CD14-positive monocyte (primary cell): ENCODE data around the gene PHLDB3. TPM values are rescaled to one million over a fixed set of nuclear protein-coding genes. Genes with fewer than 3 reads are reported as not detected.
A peak's percentile ranks its signal among the peaks of the same experiment; 100 is the strongest.

Source experiments
- DNase-seq, 3 donors: peaks; one replicate each; pipeline ENCODE4 v3.0.0-alpha.2; 2011 to 2022
- H2AFZ ChIP-seq: 2 replicates; pipeline ENCODE4 v1.6.0; 2012; ENCODE audit warnings: mild to moderate bottlenecking, low read depth, low read length, inconsistent platforms; ENCODE audit not compliant: insufficient read depth, poor library complexity, severe bottlenecking
- H3K27ac ChIP-seq, 2 donors: 1 replicate in 1 of 2; 2 replicates in 1 of 2; pipeline ENCODE4 v1.5.1; 2012 to 2013; ENCODE audit warnings: low read length in 2 of 2, control low read depth in 1 of 2, inconsistent platforms in 1 of 2, low read depth in 1 of 2, mild to moderate bottlenecking in 1 of 2
- H3K27me3 ChIP-seq, 2 donors: one replicate each; pipeline versions ENCODE4 v1.6.0 to v1.6.1; 2011 to 2013; ENCODE audit warnings: low read length in 2 of 2; ENCODE audit not compliant: control insufficient read depth in 2 of 2, insufficient read depth in 2 of 2
- H3K36me3 ChIP-seq, 2 donors: replicated peaks in 1 of 2; 1 replicate in 1 of 2; 2 replicates in 1 of 2; pipeline versions ENCODE4 v1.5.1 to v1.6.1; 2012 to 2013; ENCODE audit warnings: low read length in 2 of 2, control low read depth in 1 of 2, inconsistent platforms in 1 of 2, mild to moderate bottlenecking in 1 of 2; ENCODE audit not compliant: insufficient read depth in 2 of 2, control insufficient read depth in 1 of 2
- H3K4me1 ChIP-seq, 2 donors: 1 replicate in 1 of 2; 2 replicates in 1 of 2; pipeline versions ENCODE4 v1.5.1 to v1.6.1; 2012 to 2013; ENCODE audit warnings: low read length in 2 of 2, control low read depth in 1 of 2, inconsistent platforms in 1 of 2, mild to moderate bottlenecking in 1 of 2, moderate library complexity in 1 of 2; ENCODE audit not compliant: insufficient read depth in 2 of 2, control insufficient read depth in 1 of 2
- H3K4me2 ChIP-seq: replicated peaks from 2 replicates; pipeline ENCODE3; 2012; ENCODE audit warnings: low read length, moderate library complexity, mild to moderate bottlenecking; ENCODE audit not compliant: poor library complexity, severe bottlenecking; ENCODE audit errors: extremely low read depth
- H3K4me3 ChIP-seq, 3 experiments: fragments of 200-600 bp in 1 of 3; sonication (generic) in 1 of 3; replicated peaks in 1 of 3; 1 replicate in 2 of 3; 2 replicates in 1 of 3; pipeline ENCODE4 v1.5.1; 2011 to 2013; ENCODE audit warnings: low read length in 3 of 3, mild to moderate bottlenecking in 3 of 3, control low read depth in 2 of 3, low read depth in 2 of 3, inconsistent platforms in 1 of 3, moderate library complexity in 1 of 3
- H3K79me2 ChIP-seq: 2 replicates; pipeline ENCODE4 v1.6.0; 2012; ENCODE audit warnings: mild to moderate bottlenecking, control low read depth, inconsistent platforms, low read length, moderate library complexity; ENCODE audit not compliant: insufficient read depth
- H3K9ac ChIP-seq: 2 replicates; pipeline ENCODE4 v1.6.0; 2017; ENCODE audit warnings: low read length, mild to moderate bottlenecking; ENCODE audit not compliant: insufficient read depth, poor library complexity, severe bottlenecking
- H3K9me3 ChIP-seq, 2 donors: replicated peaks in 1 of 2; 1 replicate in 1 of 2; 2 replicates in 1 of 2; pipeline versions ENCODE4 v1.5.1 to v1.6.1; 2012 to 2013; ENCODE audit warnings: low read length in 2 of 2, control low read depth in 1 of 2; ENCODE audit not compliant: control insufficient read depth in 1 of 2, insufficient read depth in 1 of 2
- H4K20me1 ChIP-seq: 2 replicates; pipeline ENCODE4 v1.6.0; 2012; ENCODE audit warnings: mild to moderate bottlenecking, low read length, control low read depth, moderate library complexity; ENCODE audit not compliant: insufficient read depth
- H3K27ac Mint-ChIP-seq, 7 donors: one replicate each; pipeline ENCODE4 v1.8.0; 2020; ENCODE audit warnings: mild to moderate bottlenecking in 7 of 7, mixed read lengths in 7 of 7, moderate library complexity in 6 of 7, inconsistent platforms in 2 of 7
- H3K27me3 Mint-ChIP-seq, 3 donors: one replicate each; pipeline ENCODE4 v1.8.0; 2021 to 2022; ENCODE audit warnings: low read depth in 3 of 3, mild to moderate bottlenecking in 3 of 3, mixed read lengths in 3 of 3, moderate library complexity in 3 of 3, inconsistent platforms in 1 of 3
- H3K36me3 Mint-ChIP-seq, 2 donors: one replicate each; pipeline ENCODE4 v1.8.0; 2020; ENCODE audit warnings: mixed read lengths in 2 of 2, inconsistent platforms in 1 of 2, mild to moderate bottlenecking in 1 of 2
- H3K4me1 Mint-ChIP-seq: one replicate; pipeline ENCODE4 v1.8.0; 2020; ENCODE audit warnings: mild to moderate bottlenecking, mixed read lengths
- H3K4me3 Mint-ChIP-seq, 2 donors: one replicate each; pipeline ENCODE4 v1.8.0; 2020; ENCODE audit warnings: mild to moderate bottlenecking in 2 of 2, mixed read lengths in 2 of 2, moderate library complexity in 1 of 2
- H3K9me3 Mint-ChIP-seq, 7 donors: one replicate each; pipeline ENCODE4 v1.8.0; 2020 to 2022; ENCODE audit warnings: mixed read lengths in 7 of 7, mild to moderate bottlenecking in 6 of 7, moderate library complexity in 6 of 7, inconsistent platforms in 2 of 7
- WGBS: methylation state at CpG from one replicate; pipeline ENCODE4 v1.1.5; 2013; ENCODE audit warnings: missing lambda C conversion rate; ENCODE audit not compliant: insufficient coverage; 5-methylcytosine and 5-hydroxymethylcytosine counted together
- intact Hi-C, 2 donors: fragments of 100-400 bp; cut with micrococcal nuclease; formaldehyde crosslinking; loops; one replicate each; pipeline versions ENCODE4 v1.15.0 to v1.15.1; 2023
- polyA plus RNA-seq, 3 donors: library from polyadenylated mRNA; depleted of rRNA in 1 of 3; unstranded in 2 of 3; stranded (reverse) in 1 of 3; fragments of 300-500 nt in 2 of 3; fragments of >200 nt in 1 of 3; fragmentation: Illumina TruSeq in 2 of 3; gene quantifications; 1 replicate in 2 of 3; 2 replicates in 1 of 3; pipeline ENCODE4 v1.2.3, GENCODE V29; 2012 to 2021
- TF ChIP-seq, protein P1 (sequence below): fragments of 200-600 bp; IDR thresholded peaks from one replicate; pipeline ENCODE4 v1.8.0; 2022; ENCODE audit warnings: antibody characterized with exemption, mild to moderate bottlenecking

Gene PHLDB3
- polyA plus RNA-seq, 3 donors, result 1.4 to 3.4 (median 1.7) TPM

DNA sequence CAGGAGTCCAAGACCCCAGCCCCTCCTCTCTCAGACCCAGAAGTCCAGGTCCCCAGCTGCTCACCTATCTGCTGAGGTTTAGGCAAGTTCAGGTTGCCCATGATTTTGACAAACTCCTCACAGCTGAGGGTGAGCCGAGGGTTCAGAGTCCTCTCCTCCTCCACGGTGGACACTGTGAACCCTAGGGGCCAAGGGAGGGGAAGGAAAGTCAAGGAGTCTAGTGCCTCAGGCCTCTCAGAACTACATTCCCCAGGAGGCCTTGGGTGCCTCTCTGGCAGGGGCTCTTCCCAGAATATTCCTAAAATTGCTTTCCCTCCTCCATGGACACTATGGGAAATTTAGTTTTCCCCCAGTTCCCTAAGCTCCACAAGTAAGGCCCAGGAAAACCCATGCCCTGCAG, 3.3 kb upstream of the PHLDB3 start:
- Histone ChIP-seq H3K4me2 (no peak overlapping the region), H3K27ac (no peak overlapping the region), H3K27me3 (no peaks in the 10 kb centered on the region), H3K79me2 (no peaks in the 10 kb centered on the region), H3K9ac (no peak overlapping the region), H4K20me1 (no peaks in the 10 kb centered on the region), H3K4me1 (peaks cover 14 to 25% of the 10 kb centered on the region in 2 donors), H3K9me3 (no peaks in the 10 kb centered on the region), H3K4me3 (no peak overlapping the region), H3K36me3 (peaks cover 37 to 55% of the 10 kb centered on the region in 2 donors), H2AFZ (no peak overlapping the region)
- intact Hi-C loops, result loop anchor here in 1 of 2 donors (5.0 kb wide), 1 partner anchor 61 kb away; no protein-coding TSS in a partner anchor
- peak overlapping the region in 1 of 7 donors; percentile 5 for H3K27ac Mint-ChIP-seq
- no CpG with 5 or more reads among the region's 2 CpGs for WGBS
- H3K4me3 Mint-ChIP-seq, result no peak overlapping the region
- no peak for DNase-seq
- H3K36me3 Mint-ChIP-seq, result peaks cover 48 to 65% of the 10 kb centered on the region in 2 donors
- H3K27me3 Mint-ChIP-seq, result peaks cover 2 to 6% (median 5%) of the 10 kb centered on the region in 3 donors
- TF ChIP-seq, protein P1, sequence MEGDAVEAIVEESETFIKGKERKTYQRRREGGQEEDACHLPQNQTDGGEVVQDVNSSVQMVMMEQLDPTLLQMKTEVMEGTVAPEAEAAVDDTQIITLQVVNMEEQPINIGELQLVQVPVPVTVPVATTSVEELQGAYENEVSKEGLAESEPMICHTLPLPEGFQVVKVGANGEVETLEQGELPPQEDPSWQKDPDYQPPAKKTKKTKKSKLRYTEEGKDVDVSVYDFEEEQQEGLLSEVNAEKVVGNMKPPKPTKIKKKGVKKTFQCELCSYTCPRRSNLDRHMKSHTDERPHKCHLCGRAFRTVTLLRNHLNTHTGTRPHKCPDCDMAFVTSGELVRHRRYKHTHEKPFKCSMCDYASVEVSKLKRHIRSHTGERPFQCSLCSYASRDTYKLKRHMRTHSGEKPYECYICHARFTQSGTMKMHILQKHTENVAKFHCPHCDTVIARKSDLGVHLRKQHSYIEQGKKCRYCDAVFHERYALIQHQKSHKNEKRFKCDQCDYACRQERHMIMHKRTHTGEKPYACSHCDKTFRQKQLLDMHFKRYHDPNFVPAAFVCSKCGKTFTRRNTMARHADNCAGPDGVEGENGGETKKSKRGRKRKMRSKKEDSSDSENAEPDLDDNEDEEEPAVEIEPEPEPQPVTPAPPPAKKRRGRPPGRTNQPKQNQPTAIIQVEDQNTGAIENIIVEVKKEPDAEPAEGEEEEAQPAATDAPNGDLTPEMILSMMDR, result no peak
- no peaks in the 10 kb centered on the region for H3K9me3 Mint-ChIP-seq
- H3K4me1 Mint-ChIP-seq, result peaks cover 21% of the 10 kb centered on the region

DNA sequence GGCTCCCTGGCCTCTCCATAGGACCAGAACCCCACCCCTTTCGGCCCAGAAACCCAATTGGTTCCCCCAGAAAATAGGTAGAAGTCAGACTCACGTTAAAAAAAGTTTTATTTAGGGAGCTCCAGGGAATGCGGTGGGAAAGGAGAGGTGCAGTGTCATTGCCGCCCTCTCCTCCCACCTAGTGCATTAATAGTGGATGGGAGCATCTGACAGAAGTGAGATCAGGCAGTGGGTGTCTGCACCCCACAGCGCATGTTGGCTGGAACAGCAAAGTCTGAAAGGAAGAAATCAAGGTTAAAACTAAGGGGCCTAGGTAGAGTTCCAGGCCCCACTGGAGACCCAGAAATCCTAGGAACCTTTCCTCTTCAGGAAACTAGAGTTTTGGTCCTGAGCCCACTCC, 2.1 kb upstream of the PHLDB3 start:
- peaks cover 40 to 61% of the 10 kb centered on the region in 2 donors for H3K36me3 Mint-ChIP-seq
- intact Hi-C loops, result loop anchor here in 1 of 2 donors (5.0 kb wide), 1 partner anchor 59 kb away; no protein-coding TSS in a partner anchor
- peaks cover 24% of the 10 kb centered on the region for H3K4me1 Mint-ChIP-seq
- H4K20me1 ChIP-seq, result no peaks in the 10 kb centered on the region
- H3K27ac Mint-ChIP-seq, result peak overlapping the region in 1 of 7 donors; percentile 37
- 100% methylated on average over 1 of the region's 5 CpGs for WGBS
- peaks cover 2 to 9% (median 5%) of the 10 kb centered on the region in 3 donors for H3K27me3 Mint-ChIP-seq
- H2AFZ ChIP-seq, result no peak overlapping the region
- H3K9me3 Mint-ChIP-seq, result no peaks in the 10 kb centered on the region
- no peak overlapping the region for H3K27ac ChIP-seq
- peaks cover 36 to 53% of the 10 kb centered on the region in 2 donors for H3K36me3 ChIP-seq
- no peak overlapping the region for H3K4me3 ChIP-seq
- TF ChIP-seq, protein P1, result no peak
- no peaks in the 10 kb centered on the region for H3K9me3 ChIP-seq
- no peaks in the 10 kb centered on the region for H3K79me2 ChIP-seq
- H3K9ac ChIP-seq, result no peak overlapping the region
- H3K4me3 Mint-ChIP-seq, result no peak overlapping the region
- no peak for DNase-seq
- peaks cover 18 to 28% of the 10 kb centered on the region in 2 donors for H3K4me1 ChIP-seq
- no peaks in the 10 kb centered on the region for H3K27me3 ChIP-seq
- H3K4me2 ChIP-seq, result no peak overlapping the region
